A549 (cell line): ENCODE data around the gene ALDH1B1. TPM values are rescaled to one million over a fixed set of nuclear protein-coding genes. Genes with fewer than 3 reads are reported as not detected.

Experiments
- ATAC-seq, 2 experiments: fragments of 200-7000 bp in 1 of 2; fragments of >200 bp in 1 of 2; cut with Nextera tagmentation in 1 of 2; cut with Tn5 transposase in 1 of 2; 3 replicates each; pipeline versions ENCODE4 v1.8.0 to v1.9.1; 2018 to 2020; ENCODE audit warnings: mild to moderate bottlenecking in 1 of 2, moderate library complexity in 1 of 2
- CTCF ChIA-PET: fragments of 300-600 bp; sonication (Branson Sonifier 250); formaldehyde crosslinking; extraction: SDS; loops from one replicate; lab custom pipeline; 2021; ENCODE audit warnings: antibody characterized with exemption, inconsistent platforms; lab: Yijun Ruan, JAX
- POLR2A ChIA-PET: fragments of 350-600 bp; formaldehyde crosslinking; extraction: SDS; loops from one replicate; lab custom pipeline; 2021; ENCODE audit warnings: antibody characterized with exemption, inconsistent platforms; lab: Yijun Ruan, JAX
- DNase-seq, 2 experiments: peaks; one replicate each; pipeline versions ENCODE4 v3.0.0 to v3.0.0-alpha.2; 2011 to 2016; ENCODE audit warnings: low read depth in 1 of 2, low spot score in 1 of 2
- FAIRE-seq: peaks from 2 replicates; lab custom pipeline; 2011; peaks lifted over from hg19 to GRCh38; lab: Jason Lieb, UNC
- H3K27ac ChIP-seq, 2 experiments: fragments of >200 bp; sonication (Bioruptor Twin); formaldehyde crosslinking; 3 replicates each; pipeline ENCODE4 v1.5.1; 2016 to 2017
- H3K4me1 ChIP-seq: fragments of >200 bp; sonication (Bioruptor Twin); formaldehyde crosslinking; 3 replicates; pipeline ENCODE4 v1.6.1; 2016
- H3K4me2 ChIP-seq: fragments of >200 bp; sonication (Bioruptor Twin); formaldehyde crosslinking; 3 replicates; pipeline ENCODE4 v1.6.1; 2016
- H3K4me3 ChIP-seq: fragments of >200 bp; sonication (Bioruptor Twin); formaldehyde crosslinking; 3 replicates; pipeline ENCODE4 v1.5.1; 2016
- H3K9me3 ChIP-seq: fragments of >200 bp; sonication (Bioruptor Twin); formaldehyde crosslinking; 3 replicates; pipeline ENCODE4 v1.6.1; 2016
- ATOH8 ChIP-seq: fragments of 250-450 bp; sonication (Bioruptor Pico); IDR thresholded peaks from 2 replicates; pipeline ENCODE4 v1.5.0; 2020; ENCODE audit warnings: low read depth, mild to moderate bottlenecking, moderate library complexity
- BCL3 ChIP-seq: fragments of >200 bp; sonication (Bioruptor Twin); formaldehyde crosslinking; IDR thresholded peaks from 3 replicates; pipeline ENCODE4 v1.6.1; 2016
- BHLHE40 ChIP-seq: IDR thresholded peaks from 2 replicates; pipeline ENCODE4 v1.6.1; 2012; ENCODE audit warnings: low read depth, low read length, inconsistent platforms
- CBX2 ChIP-seq: fragments of 200-600 bp; sonication (generic); IDR thresholded peaks from 2 replicates; pipeline ENCODE4 v1.6.1; 2016; ENCODE audit warnings: low read depth, mild to moderate bottlenecking, borderline replicate concordance
- CBX8 ChIP-seq: fragments of 200-600 bp; sonication (generic); IDR thresholded peaks from 2 replicates; pipeline ENCODE4 v1.6.1; 2016
- CEBPB ChIP-seq, 2 experiments: fragments of >200 bp in 1 of 2; sonication (Bioruptor Twin) in 1 of 2; formaldehyde crosslinking in 1 of 2; IDR thresholded peaks; 2 replicates each; pipeline ENCODE4 v1.6.1; 2012 to 2016
- CTCF ChIP-seq: fragments of >200 bp; sonication (Bioruptor Twin); formaldehyde crosslinking; IDR thresholded peaks from 3 replicates; pipeline ENCODE4 v1.5.1; 2016
- EP300 ChIP-seq, 2 experiments: fragments of >200 bp; sonication (Bioruptor Twin); formaldehyde crosslinking; IDR thresholded peaks; 2 replicates in 1 of 2; 3 replicates in 1 of 2; pipeline ENCODE4 v1.6.1; 2016 to 2017
- HES2 ChIP-seq: fragments of >200 bp; sonication (Bioruptor Twin); formaldehyde crosslinking; IDR thresholded peaks from 2 replicates; pipeline ENCODE4 v1.6.1; 2016
- HEYL ChIP-seq: fragments of 250-450 bp; sonication (Bioruptor Pico); IDR thresholded peaks from 2 replicates; pipeline ENCODE4 v1.8.0; 2021; ENCODE audit warnings: mild to moderate bottlenecking, moderate library complexity
- HOXB5 ChIP-seq: fragments of 250-450 bp; sonication (Bioruptor Pico); IDR thresholded peaks from 2 replicates; pipeline ENCODE4 v1.5.0; 2020; ENCODE audit warnings: mild to moderate bottlenecking, moderate library complexity
- JUN ChIP-seq, 2 experiments: fragments of >200 bp; sonication (Bioruptor Twin); formaldehyde crosslinking; IDR thresholded peaks; 2 replicates in 1 of 2; 3 replicates in 1 of 2; pipeline ENCODE4 v1.6.1; 2016 to 2017
- KDM1A ChIP-seq: fragments of 200-600 bp; sonication (generic); IDR thresholded peaks from 2 replicates; pipeline ENCODE4 v1.6.1; 2016; ENCODE audit warnings: low read depth, mild to moderate bottlenecking
- KDM5A ChIP-seq: fragments of 200-600 bp; sonication (generic); IDR thresholded peaks from 2 replicates; pipeline ENCODE4 v1.6.1; 2016; ENCODE audit warnings: antibody characterized with exemption, mild to moderate bottlenecking
- MAFK ChIP-seq: fragments of 450-650 bp; IDR thresholded peaks from 2 replicates; pipeline ENCODE4 v1.6.1; 2014; ENCODE audit not compliant: partially characterized antibody
- MAZ ChIP-seq: fragments of 150-350 bp; IDR thresholded peaks from 2 replicates; pipeline ENCODE4 v1.6.1; 2014; ENCODE audit warnings: antibody characterized with exemption, low read depth, low read length, borderline replicate concordance
- MYC ChIP-seq: IDR thresholded peaks from 2 replicates; pipeline ENCODE4 v1.6.1; 2012; ENCODE audit warnings: mild to moderate bottlenecking, inconsistent platforms, low read length, improper control_type of control experiment, borderline replicate concordance
- NFE2L2 ChIP-seq: fragments of 150-350 bp; conservative IDR thresholded peaks from 2 replicates; pipeline ENCODE4 v1.6.1; 2014; ENCODE audit warnings: low read length
- NPAS2 ChIP-seq: fragments of 250-450 bp; sonication (Bioruptor Pico); IDR thresholded peaks from 2 replicates; pipeline ENCODE4 v1.8.0; 2022; ENCODE audit warnings: mild to moderate bottlenecking, moderate library complexity, borderline replicate concordance
- PHF8 ChIP-seq: fragments of 200-600 bp; sonication (generic); IDR thresholded peaks from 2 replicates; pipeline ENCODE4 v1.6.1; 2016; ENCODE audit warnings: low read depth, mild to moderate bottlenecking, antibody characterized with exemption, moderate library complexity, borderline replicate concordance
- POLR2AphosphoS2 ChIP-seq: conservative IDR thresholded peaks from 2 replicates; pipeline ENCODE4 v1.6.1; 2012; ENCODE audit warnings: low read length, improper control_type of control experiment, inconsistent platforms
- RARB ChIP-seq: fragments of 250-450 bp; sonication (Bioruptor Pico); IDR thresholded peaks from 2 replicates; pipeline ENCODE4 v1.8.0; 2021; ENCODE audit warnings: mild to moderate bottlenecking, moderate library complexity
- RNF2 ChIP-seq: fragments of 200-600 bp; sonication (generic); IDR thresholded peaks from 2 replicates; pipeline ENCODE4 v1.6.1; 2016; ENCODE audit warnings: low read depth, mild to moderate bottlenecking, antibody characterized with exemption, moderate library complexity, borderline replicate concordance
- ZC3H11A ChIP-seq: fragments of 450-650 bp; IDR thresholded peaks from 2 replicates; pipeline ENCODE4 v1.6.1; 2014; ENCODE audit warnings: antibody characterized with exemption, mild to moderate bottlenecking
- ZNF302 ChIP-seq: fragments of 250-450 bp; sonication (Bioruptor Pico); IDR thresholded peaks from 2 replicates; pipeline ENCODE4 v1.9.0; 2021; ENCODE audit warnings: inconsistent platforms, mild to moderate bottlenecking, moderate library complexity
- WGBS: methylation state at CpG from one replicate; pipeline ENCODE4 v1.1.6; 2017; ENCODE audit errors: missing lambda C conversion rate; 5-methylcytosine and 5-hydroxymethylcytosine counted together
- polyA plus RNA-seq, 4 experiments: library from polyadenylated mRNA; depleted of rRNA in 3 of 4; stranded (reverse); fragments of >200 nt; fragmentation: RNase III in 1 of 4; extraction: RNeasy Plus Mini Kit Qiagen cat#74134 plus additional on column Dnase treatment in 1 of 4; gene quantifications; 2 replicates in 3 of 4; 3 replicates in 1 of 4; pipeline ENCODE4 v1.2.3, GENCODE V29; 2011 to 2017

ALDH1B1 gene
- polyA plus RNA-seq, 2 of the 4 experiments (the other 2 are of a cell fraction): 40.2 to 71.8 TPM

- CTCF ChIA-PET: interaction anchor here (0.9 to 2.2 kb wide), 7 partner anchors 11 to 708 kb away, joined by 3 to 19 read pairs (median 4); partner anchors contain the start of gene FRMPD1
- TF ChIP-seq KDM1A (no peak), KDM5A (no peak), CBX8 (no peak), BCL3 (no peak), CTCF (no peak), JUN (IDR thresholded peaks at IDR 0.05) (no peak), CBX2 (no peak), MAZ (no peak), ZC3H11A (no peak), BHLHE40 (no peak), POLR2AphosphoS2 (no peak), NPAS2 (no peak), MAFK (no peak), ATOH8 (CRISPR knock-in tag) (no peak), NFE2L2 (no peak), MYC (no peak), CEBPB (IDR thresholded peaks at IDR 0.05) (no peak)
- TF ChIP-seq, all 56 proteins: peak for 0
- Histone ChIP-seq H3K4me1 (0 out of 3 replicates have a peak, but pooled peaks cover 4% of the 10 kb centered on the region), H3K4me3 (no peak overlapping the region), H3K4me2 (no peak overlapping the region), H3K27ac (no peak overlapping the region), H3K9me3 (no peaks in the 10 kb centered on the region)
- no peak for ATAC-seq
- WGBS: 53% methylated on average over 9 of the region's 9 CpGs
- DNase-seq: no peak
- POLR2A ChIA-PET: no interaction called here
- FAIRE-seq: no peak
Observed at GRCh38 chr9:38358390-38359296, 33.9 kb upstream of the ALDH1B1 start.

- CTCF ChIA-PET: interaction anchor here (1.2 to 5.0 kb wide), 4 partner anchors 271 to 708 kb away, joined by 3 to 68 read pairs (median 8); partner anchors contain the start of gene FRMPD1
Observed at GRCh38 chr9:38359297-38359653, 33.2 kb upstream of the ALDH1B1 start.

More at GRCh38 chr9:38359297-38359653, 33.2 kb upstream of the ALDH1B1 start:
- DNase-seq (no peak), ATAC-seq (no peak), FAIRE-seq (no peak)
- no peak overlapping the region for H3K27ac ChIP-seq
- POLR2A ChIA-PET: no interaction called here
- no peak overlapping the region for H3K4me2 ChIP-seq
- 90% methylated on average over 6 of the region's 6 CpGs for WGBS
- H3K9me3 ChIP-seq: no peaks in the 10 kb centered on the region
- no peak for TF ChIP-seq HEYL (CRISPR knock-in tag)
- TF ChIP-seq BCL3: no peak
- no peak for TF ChIP-seq MYC
- no peak for TF ChIP-seq PHF8
- no peak for TF ChIP-seq ZNF302 (CRISPR knock-in tag)
- no peak for TF ChIP-seq KDM1A
- no peak for TF ChIP-seq POLR2AphosphoS2
- no peak for TF ChIP-seq HOXB5 (CRISPR knock-in tag)
- no peak for TF ChIP-seq RARB
- TF ChIP-seq EP300 (IDR thresholded peaks at IDR 0.05): no peak
- no peak for TF ChIP-seq CTCF
- TF ChIP-seq NFE2L2: no peak
- no peak for TF ChIP-seq RNF2
- no peak for TF ChIP-seq HES2
- TF ChIP-seq BHLHE40: no peak
- TF ChIP-seq MAFK: no peak
- H3K4me1 ChIP-seq: 0 out of 3 replicates have a peak, but pooled peaks cover 4% of the 10 kb centered on the region
- H3K4me3 ChIP-seq: no peak overlapping the region
